Stimulated activated effector memory CD8-positive, alpha-beta T cell treated with anti-CD3 and anti-CD28 coated beads, Interleukin-12 subunit alpha, Interleukin-12 subunit beta, amount 100 ng/mL, for 72 hours (primary cell): Measurements from ENCODE around the gene EIF3M.

ENCODE experiments used
- ATAC-seq: fragments of 150-1000 bp; cut with Tn5 transposase; 2 replicates; pipeline ENCODE4 v1.10.0; 2021
- DNase-seq, 2 donors: peaks; one replicate each; pipeline ENCODE4 v3.0.0; 2021 to 2022; ENCODE audit warnings: low spot score in 2 of 2
- H3K27ac Mint-ChIP-seq: one replicate; pipeline ENCODE4 v1.8.0; 2022; ENCODE audit warnings: mild to moderate bottlenecking, mixed read lengths
- H3K36me3 Mint-ChIP-seq: one replicate; pipeline ENCODE4 v1.8.0; 2022; ENCODE audit warnings: mild to moderate bottlenecking, mixed read lengths
- H3K4me1 Mint-ChIP-seq: one replicate; pipeline ENCODE4 v1.8.0; 2022; ENCODE audit warnings: mixed read lengths
- H3K4me3 Mint-ChIP-seq: one replicate; pipeline ENCODE4 v1.8.0; 2022; ENCODE audit warnings: mild to moderate bottlenecking, mixed read lengths
- H3K9me3 Mint-ChIP-seq: one replicate; pipeline ENCODE4 v1.8.0; 2022; ENCODE audit warnings: mixed read lengths

The EIF3M gene

DNA sequence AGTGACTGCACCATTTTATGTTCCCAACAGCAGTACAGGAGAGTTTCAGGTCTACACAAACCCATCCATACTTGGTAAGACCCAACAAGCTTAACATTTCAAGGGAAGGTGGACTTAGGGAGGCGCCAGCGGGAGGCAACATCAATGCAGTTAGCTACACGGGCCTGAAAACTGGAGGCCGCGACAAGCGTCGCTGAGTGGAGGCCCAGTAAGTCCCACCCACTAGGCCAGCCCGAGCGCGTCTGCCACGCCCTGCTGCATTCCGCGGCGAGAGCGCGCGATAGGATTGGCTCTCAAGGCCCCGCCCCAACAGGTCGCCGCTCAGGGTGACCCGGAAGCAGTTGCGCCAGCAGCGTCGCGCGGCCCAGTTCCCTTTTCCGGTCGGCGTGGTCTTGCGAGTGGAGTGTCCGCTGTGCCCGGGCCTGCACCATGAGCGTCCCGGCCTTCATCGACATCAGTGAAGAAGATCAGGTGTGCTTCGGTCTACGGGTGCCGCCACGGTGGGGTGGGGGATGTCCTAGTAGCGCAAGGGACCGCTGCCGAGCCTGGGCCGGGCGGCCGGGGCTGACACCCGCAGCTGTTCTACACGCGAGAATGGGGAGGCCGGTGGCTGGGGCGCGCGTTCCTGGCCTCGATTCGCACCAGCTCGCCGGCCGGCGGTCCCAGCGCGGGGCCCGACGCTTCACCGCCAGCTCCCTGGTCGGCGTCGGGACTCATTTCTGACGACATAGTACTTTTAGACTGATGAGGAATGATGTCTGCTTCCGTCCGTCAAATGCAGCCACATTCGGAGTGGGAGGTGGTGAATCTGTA, at the start of gene EIF3M:
Gene EIF3M, plus strand, starts transcription at position 373 of the 813 bp plus-strand sequence. Its CDS starts 57 bp downstream, at position 430.
- peak within 1 kb of the TSS; percentile 95 for H3K4me3 Mint-ChIP-seq
- no peaks in the 10 kb centered on the region for H3K9me3 Mint-ChIP-seq
- peak; percentile 84 to 95 for DNase-seq
- H3K27ac Mint-ChIP-seq, result peak within 1 kb of the TSS; percentile 98
- peaks cover 57% of the 10 kb centered on the region for H3K36me3 Mint-ChIP-seq
- ATAC-seq, result peak; percentile 99
- H3K4me1 Mint-ChIP-seq, result peaks cover 24% of the 10 kb centered on the region

DNA sequence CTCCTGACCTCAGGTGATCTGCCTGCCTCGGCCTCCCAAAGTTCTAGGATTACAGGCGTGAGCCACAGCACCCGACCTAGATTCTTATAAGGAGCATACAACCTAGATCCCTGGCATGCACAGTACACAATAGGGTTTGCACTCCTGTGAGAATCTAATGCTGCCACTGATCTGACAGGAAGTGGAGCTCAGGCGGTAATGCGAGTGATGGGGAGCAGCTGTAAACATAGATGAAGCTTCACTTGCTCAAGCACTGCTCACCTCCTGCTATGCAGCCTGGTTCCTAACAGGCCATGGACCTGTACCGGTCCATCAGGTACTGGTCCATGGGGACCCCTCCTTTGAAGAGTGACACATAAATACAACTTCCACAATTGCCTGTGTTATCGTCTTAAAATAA, 44.8 kb upstream of the EIF3M start:
- H3K4me1 Mint-ChIP-seq, result no peaks in the 10 kb centered on the region
- no peak overlapping the region for H3K27ac Mint-ChIP-seq
- ATAC-seq (no peak), DNase-seq (no peak)
- H3K36me3 Mint-ChIP-seq, result no peaks in the 10 kb centered on the region
- H3K9me3 Mint-ChIP-seq, result no peaks in the 10 kb centered on the region
- no peak overlapping the region for H3K4me3 Mint-ChIP-seq

DNA sequence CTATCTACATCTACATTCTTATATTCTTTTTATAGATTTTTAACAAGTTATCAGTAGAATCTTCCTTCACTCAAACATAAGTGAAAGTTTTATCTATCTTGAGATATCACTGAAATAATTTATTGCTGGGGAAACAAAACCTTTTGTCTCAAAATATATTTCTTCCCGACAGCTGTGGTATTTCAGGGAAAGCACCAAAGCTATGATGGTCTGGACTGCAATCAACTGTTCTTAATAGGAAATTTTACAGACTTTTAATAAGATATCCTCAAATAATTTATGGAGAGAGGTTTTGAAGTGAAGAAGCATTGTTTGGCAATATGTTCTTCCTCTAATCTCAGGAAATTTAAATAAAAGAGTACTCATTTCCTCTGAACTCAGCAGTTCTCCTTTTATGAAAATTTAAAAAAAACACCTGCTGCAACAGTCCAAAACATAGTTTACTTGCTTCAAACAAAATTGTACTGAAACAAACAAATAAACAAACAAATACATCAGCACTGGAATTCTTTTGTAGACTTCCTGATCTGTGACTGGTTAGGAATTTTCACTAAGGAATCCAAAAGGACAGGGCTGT, 33.9 kb upstream of the EIF3M start:
- H3K36me3 Mint-ChIP-seq, result no peaks in the 10 kb centered on the region
- H3K27ac Mint-ChIP-seq, result no peak overlapping the region
- H3K4me1 Mint-ChIP-seq, result no peaks in the 10 kb centered on the region
- no peak overlapping the region for H3K4me3 Mint-ChIP-seq
- no peak for DNase-seq
- no peaks in the 10 kb centered on the region for H3K9me3 Mint-ChIP-seq
- ATAC-seq, result no peak

DNA sequence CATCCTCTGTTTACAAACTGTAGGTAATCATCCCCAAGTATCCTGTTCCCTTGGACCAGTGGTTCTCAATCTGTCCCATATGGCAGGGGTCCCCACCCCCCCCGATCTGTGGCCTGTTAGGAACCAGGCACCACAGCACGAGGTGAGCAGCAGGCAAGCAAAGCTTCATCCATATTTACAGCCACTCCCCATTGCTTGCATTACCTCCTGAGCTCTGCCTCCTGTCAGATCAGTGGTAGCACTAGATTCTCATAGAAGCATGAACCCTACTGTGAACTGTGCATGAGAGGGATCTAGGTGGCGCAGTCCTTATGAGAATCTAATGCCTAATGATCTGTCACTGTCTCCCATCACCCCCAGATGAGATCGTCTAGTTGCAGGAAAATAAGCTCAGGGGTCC, 33.4 kb upstream of the EIF3M start:
- DNase-seq (no peak), ATAC-seq (no peak)
- Mint-ChIP-seq H3K9me3 (no peaks in the 10 kb centered on the region), H3K4me3 (no peak overlapping the region), H3K4me1 (no peaks in the 10 kb centered on the region), H3K27ac (no peak overlapping the region), H3K36me3 (no peaks in the 10 kb centered on the region)

DNA sequence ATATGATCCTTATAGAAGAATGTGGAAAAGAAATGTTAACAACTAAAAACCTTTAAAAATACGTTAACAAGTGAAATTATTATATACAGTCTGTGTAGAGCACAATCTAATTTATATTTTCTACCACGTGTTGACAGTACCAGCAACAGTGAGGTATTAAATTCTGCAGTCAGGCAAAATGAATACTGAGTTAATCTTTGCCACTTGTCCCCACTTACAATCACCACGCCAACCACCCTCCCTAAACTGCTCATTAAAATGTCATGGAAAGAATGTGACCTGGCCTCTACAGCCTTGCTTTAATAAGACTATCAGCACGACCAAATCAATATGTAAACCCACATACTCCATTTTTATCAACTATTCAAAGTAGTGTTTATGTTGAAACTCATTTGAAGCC, 28.5 kb upstream of the EIF3M start:
- Mint-ChIP-seq H3K4me1 (no peaks in the 10 kb centered on the region), H3K4me3 (no peak overlapping the region), H3K36me3 (no peaks in the 10 kb centered on the region), H3K9me3 (no peaks in the 10 kb centered on the region), H3K27ac (no peak overlapping the region)
- DNase-seq (no peak), ATAC-seq (no peak)

DNA sequence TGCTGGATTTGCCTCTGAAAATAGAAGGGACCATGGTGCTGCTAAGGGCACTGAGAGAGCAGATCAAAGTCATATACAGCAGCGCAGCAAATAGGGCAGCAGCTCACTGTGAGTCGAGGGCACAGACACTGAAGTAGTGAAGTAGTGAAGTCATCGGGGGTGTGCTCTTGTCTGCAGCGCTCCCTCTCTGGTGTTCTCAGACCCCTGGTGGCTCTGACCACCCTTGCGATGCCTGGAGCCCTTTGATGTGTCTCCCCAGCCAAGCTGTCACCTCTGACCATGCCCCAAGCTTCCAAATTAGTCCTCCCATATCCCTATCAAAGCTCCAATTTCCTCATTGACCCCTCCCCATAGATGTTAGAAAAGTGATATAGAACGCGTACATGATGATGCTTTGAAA, 27.7 kb upstream of the EIF3M start:
- Mint-ChIP-seq H3K4me3 (no peak overlapping the region), H3K9me3 (no peaks in the 10 kb centered on the region), H3K4me1 (no peaks in the 10 kb centered on the region), H3K36me3 (no peaks in the 10 kb centered on the region), H3K27ac (no peak overlapping the region)
- DNase-seq, result no peak
- no peak for ATAC-seq

DNA sequence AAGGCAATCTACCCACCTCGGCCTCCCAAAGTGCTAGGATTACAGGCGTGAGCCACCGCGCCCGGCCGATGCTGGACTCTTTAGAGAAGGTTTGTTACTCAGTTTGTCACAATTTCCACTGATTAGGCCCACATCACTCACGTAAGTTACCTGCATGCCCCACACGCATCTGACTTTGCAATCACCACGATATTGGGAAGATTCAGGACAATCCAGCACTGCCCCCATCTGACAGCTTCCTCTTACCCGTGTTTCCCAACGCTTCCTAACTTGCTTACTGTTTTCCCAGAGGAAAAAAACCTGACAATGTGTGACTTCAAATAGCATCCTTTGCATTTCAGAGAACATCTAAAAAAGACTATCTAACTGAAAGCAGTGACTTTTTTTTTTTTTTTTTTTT, 21.8 kb upstream of the EIF3M start:
- no peak overlapping the region for H3K4me3 Mint-ChIP-seq
- no peak overlapping the region for H3K27ac Mint-ChIP-seq
- peaks cover 6% of the 10 kb centered on the region for H3K4me1 Mint-ChIP-seq
- no peaks in the 10 kb centered on the region for H3K36me3 Mint-ChIP-seq
- DNase-seq (no peak), ATAC-seq (no peak)
- H3K9me3 Mint-ChIP-seq, result no peaks in the 10 kb centered on the region

DNA sequence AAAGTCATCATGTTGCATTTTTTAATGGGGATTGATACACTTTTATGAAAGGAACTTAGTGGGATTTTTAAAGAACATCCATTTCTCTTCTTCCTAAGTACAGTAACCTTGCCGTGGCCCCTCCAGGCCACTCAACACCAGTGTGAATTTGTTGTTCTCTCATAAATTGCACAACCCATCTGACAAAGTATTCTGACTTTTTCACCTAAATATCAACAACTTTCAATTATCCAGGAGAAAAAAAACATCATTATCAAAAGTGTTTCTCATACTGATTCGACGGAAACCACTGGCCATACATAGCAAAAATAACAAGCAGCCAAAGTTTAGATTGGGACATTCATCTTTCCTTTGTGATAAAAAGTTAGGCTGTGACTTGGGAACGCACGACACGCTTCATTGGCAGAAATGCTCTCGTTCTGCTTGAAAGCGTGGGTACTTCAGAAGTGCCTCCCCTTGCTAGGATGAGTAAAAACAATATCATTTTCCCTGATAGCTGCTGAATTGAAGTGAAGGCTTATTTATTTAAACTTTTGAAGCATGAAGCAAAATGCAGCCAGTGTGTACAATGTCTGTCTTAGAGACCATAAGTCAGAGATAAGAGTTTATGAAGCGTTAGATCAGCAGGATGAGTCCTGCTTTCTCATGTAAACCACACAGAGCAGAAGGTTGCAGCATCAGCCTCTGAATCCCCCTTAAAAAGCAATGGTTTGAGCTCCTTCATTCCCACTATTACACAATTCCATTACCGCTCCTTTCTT, 20.6 kb upstream of the EIF3M start:
- no peaks in the 10 kb centered on the region for H3K9me3 Mint-ChIP-seq
- no peak for DNase-seq

DNA sequence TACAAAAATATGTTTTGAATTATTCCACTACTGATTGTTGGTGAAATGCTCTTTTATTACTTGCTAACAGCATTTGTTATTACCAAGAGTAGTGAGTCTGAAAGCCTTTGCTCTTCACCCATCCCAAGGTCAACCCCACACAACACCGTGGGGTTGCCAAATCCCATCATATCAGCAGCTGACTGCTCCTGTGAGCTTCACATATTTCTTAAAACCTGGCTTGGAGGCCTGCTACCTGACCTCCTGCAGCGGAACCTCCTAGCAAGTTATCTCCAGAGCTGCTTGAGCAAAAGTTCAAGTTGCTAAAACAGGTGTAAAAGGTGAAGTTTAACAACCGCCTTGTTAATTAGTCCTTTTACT, 20.1 kb upstream of the EIF3M start:
- H3K27ac Mint-ChIP-seq, result no peak overlapping the region
- H3K4me1 Mint-ChIP-seq, result peaks cover 12% of the 10 kb centered on the region
- no peak for DNase-seq
- H3K9me3 Mint-ChIP-seq, result no peaks in the 10 kb centered on the region
- ATAC-seq, result no peak
- H3K36me3 Mint-ChIP-seq, result no peaks in the 10 kb centered on the region
- H3K4me3 Mint-ChIP-seq, result no peak overlapping the region

More for the DNA sequence above, 20.6 kb upstream of the EIF3M start:
- Mint-ChIP-seq H3K4me3 (no peak overlapping the region), H3K27ac (no peak overlapping the region), H3K36me3 (no peaks in the 10 kb centered on the region), H3K4me1 (peaks cover 12% of the 10 kb centered on the region)
- ATAC-seq, result no peak

DNA sequence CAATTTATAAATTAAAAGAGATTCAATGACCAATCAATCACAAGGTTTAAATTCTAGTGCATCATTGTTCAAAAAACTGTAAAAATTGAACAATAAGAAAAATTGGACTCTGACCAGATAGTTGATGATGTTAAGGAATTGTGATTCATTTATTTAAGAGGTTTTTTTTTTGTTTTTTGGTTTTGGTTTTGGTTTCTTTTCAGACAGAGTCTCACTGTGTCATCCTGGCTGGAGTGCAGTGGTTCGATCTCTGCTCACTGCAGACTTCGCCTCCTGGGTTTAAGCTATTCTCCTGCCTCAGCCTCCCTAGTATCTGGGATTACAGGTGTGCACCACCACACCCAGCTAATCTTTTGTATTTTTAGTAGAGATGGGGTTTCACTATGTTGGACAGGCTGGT, 17.1 kb upstream of the EIF3M start:
- peak overlapping the region; percentile 17 for H3K4me3 Mint-ChIP-seq
- ATAC-seq (peak; percentile 48), DNase-seq (no peak)
- no peaks in the 10 kb centered on the region for H3K36me3 Mint-ChIP-seq
- peak overlapping the region; percentile 20 for H3K27ac Mint-ChIP-seq
- peaks cover 12% of the 10 kb centered on the region for H3K4me1 Mint-ChIP-seq
- H3K9me3 Mint-ChIP-seq, result no peaks in the 10 kb centered on the region

DNA sequence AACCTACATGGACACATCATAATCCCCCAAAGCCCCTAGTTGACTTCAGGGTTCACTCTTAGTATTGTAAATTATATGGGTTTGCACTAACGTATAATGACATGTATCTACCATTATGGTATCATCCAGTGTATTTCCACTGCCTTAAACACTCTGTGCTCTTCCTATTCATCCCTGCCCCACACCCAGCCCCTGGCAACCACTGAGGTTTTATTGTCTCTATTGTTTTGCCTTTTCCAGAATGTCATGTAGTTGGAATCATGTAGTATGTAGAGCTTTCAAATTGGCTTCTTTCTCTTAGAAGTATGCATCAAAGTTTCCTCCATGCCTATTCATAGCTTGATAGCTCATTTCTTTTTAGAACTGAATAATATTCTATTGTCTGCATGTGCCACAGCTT, 16.5 kb upstream of the EIF3M start:
- H3K27ac Mint-ChIP-seq, result no peak overlapping the region
- peaks cover 12% of the 10 kb centered on the region for H3K4me1 Mint-ChIP-seq
- H3K9me3 Mint-ChIP-seq, result no peaks in the 10 kb centered on the region
- H3K36me3 Mint-ChIP-seq, result no peaks in the 10 kb centered on the region
- ATAC-seq, result no peak
- no peak for DNase-seq
- no peak overlapping the region for H3K4me3 Mint-ChIP-seq

DNA sequence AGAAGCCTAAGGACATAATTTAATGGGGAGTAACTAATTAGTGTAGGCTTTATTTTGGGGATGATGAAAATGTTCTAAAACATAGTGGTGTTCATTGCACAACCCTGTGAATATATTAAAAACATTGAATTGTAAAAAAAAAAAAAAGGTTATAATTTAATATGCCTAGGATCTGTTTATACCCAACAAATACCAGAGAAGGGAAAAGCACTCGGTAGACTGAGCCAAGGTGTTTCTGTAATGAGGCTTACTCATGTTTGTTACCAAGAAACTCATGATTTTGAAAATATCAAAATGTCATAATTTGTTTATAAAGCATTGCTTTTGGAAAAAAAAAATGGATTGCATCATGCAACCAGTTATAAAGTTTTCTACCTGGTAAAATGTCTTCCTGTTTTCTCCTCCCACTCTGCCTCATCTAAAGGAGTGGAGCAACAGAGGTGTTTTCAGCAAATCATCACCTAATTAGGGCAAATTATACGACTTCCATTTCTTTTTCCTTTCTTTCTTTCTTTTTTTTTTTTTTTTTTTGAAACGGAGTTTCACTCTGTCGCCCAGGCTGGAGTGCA, 14.2 kb upstream of the EIF3M start:
- no peaks in the 10 kb centered on the region for H3K36me3 Mint-ChIP-seq
- no peak overlapping the region for H3K4me3 Mint-ChIP-seq
- DNase-seq (no peak), ATAC-seq (no peak)
- H3K4me1 Mint-ChIP-seq, result peaks cover 12% of the 10 kb centered on the region
- no peak overlapping the region for H3K27ac Mint-ChIP-seq
- H3K9me3 Mint-ChIP-seq, result no peaks in the 10 kb centered on the region

DNA sequence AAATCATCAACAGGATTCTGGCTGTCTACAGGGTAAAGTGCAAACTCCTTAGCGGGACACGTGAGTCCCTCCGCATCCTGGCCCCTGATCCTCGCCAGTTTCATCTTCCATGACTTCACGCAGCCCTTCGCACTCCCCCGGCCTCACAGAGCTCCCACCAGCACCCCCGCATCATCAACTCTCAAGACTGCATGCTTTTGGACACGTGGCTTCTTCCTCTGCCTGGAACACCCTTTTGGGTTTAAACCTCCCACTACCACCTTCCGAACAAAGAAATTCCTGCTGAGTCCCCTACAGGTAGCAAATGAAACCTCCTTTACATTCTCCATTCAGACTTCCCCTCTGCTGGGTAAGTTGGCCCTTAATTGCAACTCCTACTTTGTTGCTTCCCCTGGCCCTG, 12.6 kb upstream of the EIF3M start:
- Mint-ChIP-seq H3K4me1 (peaks cover 11% of the 10 kb centered on the region), H3K9me3 (no peaks in the 10 kb centered on the region), H3K36me3 (no peaks in the 10 kb centered on the region), H3K27ac (no peak overlapping the region), H3K4me3 (no peak overlapping the region)
- no peak for ATAC-seq
- no peak for DNase-seq

DNA sequence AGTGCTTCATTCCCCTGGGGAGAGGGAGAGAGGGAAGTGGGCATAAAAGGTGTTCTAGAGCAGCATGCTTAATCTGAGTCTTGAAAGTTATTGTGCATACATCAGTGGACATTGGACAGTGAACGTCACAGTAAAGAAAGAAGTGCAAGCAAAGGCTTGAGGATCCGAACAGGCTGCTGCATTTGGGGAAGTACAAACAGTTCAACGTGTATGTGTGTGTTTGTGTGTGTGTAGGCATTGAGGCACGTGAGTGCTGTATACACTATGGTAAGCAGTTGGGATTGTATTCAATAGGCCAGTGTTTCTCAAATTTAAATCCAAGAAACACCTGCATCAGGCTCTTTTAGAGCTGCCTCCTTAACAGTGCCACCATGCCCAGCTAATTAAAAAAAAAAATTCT, 10.4 kb upstream of the EIF3M start:
- ATAC-seq (no peak), DNase-seq (no peak)
- H3K9me3 Mint-ChIP-seq, result no peaks in the 10 kb centered on the region
- H3K4me1 Mint-ChIP-seq, result no peaks in the 10 kb centered on the region
- H3K36me3 Mint-ChIP-seq, result no peaks in the 10 kb centered on the region
- H3K4me3 Mint-ChIP-seq, result no peak overlapping the region
- H3K27ac Mint-ChIP-seq, result no peak overlapping the region

DNA sequence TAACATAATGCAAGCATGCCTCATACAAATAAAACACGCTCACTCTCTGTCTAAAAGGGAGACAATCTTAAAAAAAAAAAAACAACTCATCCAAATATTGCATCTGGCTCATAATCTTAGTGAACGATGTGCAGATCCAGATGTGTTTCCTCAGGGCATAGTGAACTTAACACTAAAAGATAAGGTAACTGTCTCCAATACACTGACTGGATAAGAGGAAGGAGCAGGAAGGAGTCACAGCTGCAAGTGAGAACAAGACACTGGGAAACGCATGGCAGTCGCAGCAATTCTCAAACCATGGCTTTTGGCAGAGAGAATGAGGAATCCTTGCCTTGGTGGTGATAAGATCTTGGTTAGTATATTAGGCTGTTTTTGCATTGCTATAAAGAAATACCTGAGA, 9.2 kb upstream of the EIF3M start:
- DNase-seq, result no peak
- no peaks in the 10 kb centered on the region for H3K36me3 Mint-ChIP-seq

More for the DNA sequence above, 9.2 kb upstream of the EIF3M start:
- Mint-ChIP-seq H3K4me1 (no peaks in the 10 kb centered on the region), H3K9me3 (no peaks in the 10 kb centered on the region), H3K27ac (no peak overlapping the region), H3K4me3 (no peak overlapping the region)
- no peak for ATAC-seq
